HG03280 (cell line): Measurements from ENCODE around the gene MSMB.
"Not testable (repeated sequence)": the region's sequence is repeated elsewhere in the genome, so short reads cannot be mapped to it uniquely, and the experiment has no call there.

Experiments used
- ATAC-seq: cut with Tn5 transposase; IDR thresholded peaks from one replicate; pipeline ENCODE4 v1.9.1; 2021; ENCODE audit warnings: mild to moderate bottlenecking, moderate library complexity; ENCODE audit not compliant: unreplicated experiment

Gene MSMB

GRCh38 chr10:46014683-46015405 is 31.2 kb downstream of the MSMB start:
- no peak for ATAC-seq

DNA sequence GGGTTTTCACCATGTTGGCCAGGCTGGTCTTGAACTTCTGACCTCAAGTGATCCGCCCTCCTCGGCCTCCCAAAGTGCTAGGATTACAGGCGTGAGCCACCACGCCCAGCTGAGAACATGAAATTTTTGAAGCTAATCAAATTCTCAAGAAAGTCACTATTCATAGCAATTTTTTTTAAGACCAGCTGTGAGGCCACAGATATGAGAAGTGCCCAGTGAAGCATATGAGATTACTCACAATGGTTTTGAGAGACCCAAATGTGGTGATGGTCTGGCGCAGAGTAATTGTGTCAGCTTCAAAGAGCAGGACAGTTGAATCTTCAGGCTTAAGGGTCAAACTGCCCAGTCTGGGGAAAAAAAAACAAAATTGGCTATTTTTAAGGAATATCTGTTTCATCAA is 31.9 kb downstream of the MSMB start:
- no peak for ATAC-seq

DNA sequence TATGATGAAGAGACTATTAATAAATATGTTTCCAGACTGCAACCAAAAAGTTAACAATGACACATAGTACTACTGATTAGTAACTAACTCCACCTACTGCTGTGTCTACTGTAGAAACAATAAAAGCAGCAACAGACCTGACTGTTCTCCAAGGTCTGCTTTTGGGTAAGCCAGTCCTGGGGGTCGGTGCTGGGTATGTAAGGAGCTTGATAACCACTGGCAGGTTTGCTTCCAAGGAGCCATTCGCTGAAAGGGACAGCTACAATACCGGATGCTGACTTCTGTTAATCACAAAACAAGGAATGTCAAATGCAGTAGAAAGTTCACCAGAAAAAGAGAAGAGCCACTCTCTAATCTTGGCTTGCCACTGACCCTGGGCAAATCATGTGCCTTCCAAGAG is 33.3 kb downstream of the MSMB start:
- ATAC-seq = no peak

DNA sequence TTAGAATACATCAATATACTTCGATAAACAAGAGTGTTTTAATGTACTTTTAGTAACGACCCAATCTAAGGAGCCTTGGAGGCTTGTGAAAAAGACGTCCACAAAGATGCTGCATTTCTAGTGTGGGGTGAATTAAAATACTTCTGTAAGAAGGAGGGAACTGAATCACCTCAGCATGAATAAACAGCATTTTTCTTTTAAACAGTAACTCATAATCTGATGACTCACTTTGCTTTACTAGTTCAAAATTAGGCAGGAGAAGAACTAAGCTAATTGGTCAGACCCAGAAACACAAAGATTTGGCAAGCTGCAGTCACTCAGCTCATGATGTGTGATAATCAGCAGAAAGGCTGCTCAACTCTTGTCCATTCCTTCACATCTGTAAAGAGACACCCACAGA is 39.9 kb downstream of the MSMB start:
- no peak for ATAC-seq

GRCh38 chr10:46005383-46005782 is 40.7 kb downstream of the MSMB start:
- no peak for ATAC-seq

DNA sequence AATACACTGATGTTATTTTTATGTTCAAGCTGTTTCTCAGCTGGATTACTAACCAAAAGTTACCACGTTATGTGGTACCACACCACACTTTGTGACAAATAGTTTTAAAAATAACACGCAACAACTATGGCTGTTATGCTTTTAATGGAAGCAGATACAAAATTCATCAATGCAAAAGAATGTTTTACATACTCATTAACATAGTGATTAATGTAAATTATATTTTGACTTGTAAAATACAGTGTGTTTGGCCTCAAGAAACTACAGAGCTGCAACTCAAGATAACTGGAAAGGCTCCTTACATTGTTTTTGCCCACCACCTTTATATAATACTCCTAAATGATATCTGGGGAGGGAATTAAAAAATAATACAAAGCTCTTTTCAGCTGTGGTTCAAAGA is 41.1 kb downstream of the MSMB start:
- no peak for ATAC-seq

DNA sequence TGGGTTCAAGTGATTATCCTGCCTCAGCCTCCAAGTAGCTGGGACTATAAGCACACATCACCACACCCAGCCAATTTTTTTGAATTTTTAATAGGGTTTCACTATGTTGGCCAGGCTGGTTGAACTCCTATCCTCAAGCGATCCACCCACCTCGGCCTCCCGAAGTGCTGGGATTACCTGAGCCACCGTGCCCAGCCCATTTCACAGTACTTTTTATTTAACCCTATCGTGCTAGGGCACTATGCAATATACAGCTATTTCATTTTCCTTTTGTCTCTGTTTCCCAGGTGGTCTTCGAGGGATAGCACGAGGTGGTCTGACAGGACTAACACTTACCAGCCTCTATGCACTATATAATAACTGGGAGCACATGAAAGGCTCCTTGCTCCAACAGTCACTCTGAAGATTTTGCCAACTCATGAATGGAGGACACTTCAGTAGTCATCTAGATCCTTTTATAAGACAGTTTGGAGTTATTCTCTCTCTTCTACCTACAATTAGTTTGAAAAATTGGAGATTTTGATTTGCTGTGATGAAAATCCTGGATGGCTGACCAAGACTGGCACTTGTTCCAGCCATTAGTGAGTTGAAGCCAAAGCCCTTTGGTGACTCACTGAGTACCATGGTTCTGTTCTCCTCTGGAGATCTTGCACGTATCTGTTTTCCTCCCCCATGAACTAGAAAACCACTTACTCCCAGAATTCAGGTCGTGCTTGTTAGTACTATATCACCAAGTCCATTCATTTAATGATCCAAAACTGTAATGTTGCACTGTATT is 43.0 kb downstream of the MSMB start:
- no peak for ATAC-seq

- ATAC-seq = not testable (repeated sequence)
Observed at GRCh38 chr10:46002189-46002687, 43.8 kb downstream of the MSMB start.

- no peak for ATAC-seq
Observed at GRCh38 chr10:46001187-46001756, 44.8 kb downstream of the MSMB start.

GRCh38 chr10:46000538-46000937 is 45.5 kb downstream of the MSMB start:
- ATAC-seq = no peak

DNA sequence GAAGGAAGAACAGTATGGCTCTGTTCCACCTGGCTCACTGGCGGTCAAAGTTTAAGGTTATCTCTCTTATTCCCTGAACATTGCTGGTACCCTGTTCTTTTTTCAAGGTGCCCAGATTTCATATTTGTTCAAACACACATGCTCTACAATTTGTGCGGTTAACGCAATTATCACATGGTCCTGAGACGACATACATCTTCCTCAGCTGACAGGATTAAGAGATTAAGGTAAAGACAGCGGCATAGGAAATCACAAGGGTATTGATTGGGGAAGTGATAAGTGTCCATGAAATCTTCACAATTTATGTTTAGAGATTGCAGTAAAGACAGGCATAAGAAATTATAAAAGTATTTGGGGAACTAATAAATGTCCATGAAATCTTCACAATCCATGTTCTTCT is 46.1 kb downstream of the MSMB start:
- not testable (repeated sequence) for ATAC-seq

DNA sequence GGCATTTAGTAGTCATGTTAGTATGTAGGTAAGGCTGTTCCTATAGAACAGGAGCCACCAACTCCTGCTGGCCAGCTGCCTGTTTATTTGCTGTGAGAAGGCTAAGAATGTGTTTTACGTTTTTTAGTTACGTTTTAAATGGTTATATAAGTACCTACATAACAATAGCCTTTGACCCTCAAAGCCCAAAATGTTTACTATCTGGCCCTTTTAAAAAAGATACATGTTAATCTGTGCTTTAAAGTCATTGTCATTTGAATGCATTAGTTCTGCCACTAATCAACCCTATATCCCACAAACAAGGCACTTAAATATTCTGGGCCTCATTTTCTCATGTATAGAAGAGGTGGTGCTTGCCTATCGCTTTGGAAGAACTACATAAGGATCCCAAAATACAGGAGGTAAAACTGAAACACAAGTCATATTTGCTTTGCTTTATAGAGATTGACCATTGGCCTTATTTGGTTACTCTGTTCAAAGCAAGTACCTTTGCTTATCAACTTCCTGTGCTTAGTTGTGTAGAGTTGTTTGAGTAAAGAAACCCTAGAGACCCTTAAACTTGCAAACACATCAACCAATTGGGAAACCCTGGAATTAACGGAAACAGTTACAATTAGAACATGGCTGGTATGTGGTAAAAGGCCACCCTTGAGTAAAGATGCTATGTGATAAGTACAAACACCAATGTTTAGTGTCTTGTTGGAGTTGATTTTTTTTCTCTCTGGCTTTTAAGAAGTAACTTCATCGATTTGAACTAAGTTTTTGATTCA is 47.9 kb downstream of the MSMB start:
- no peak for ATAC-seq

GRCh38 chr10:45997557-45997956 is 48.5 kb downstream of the MSMB start:
- no peak for ATAC-seq

DNA sequence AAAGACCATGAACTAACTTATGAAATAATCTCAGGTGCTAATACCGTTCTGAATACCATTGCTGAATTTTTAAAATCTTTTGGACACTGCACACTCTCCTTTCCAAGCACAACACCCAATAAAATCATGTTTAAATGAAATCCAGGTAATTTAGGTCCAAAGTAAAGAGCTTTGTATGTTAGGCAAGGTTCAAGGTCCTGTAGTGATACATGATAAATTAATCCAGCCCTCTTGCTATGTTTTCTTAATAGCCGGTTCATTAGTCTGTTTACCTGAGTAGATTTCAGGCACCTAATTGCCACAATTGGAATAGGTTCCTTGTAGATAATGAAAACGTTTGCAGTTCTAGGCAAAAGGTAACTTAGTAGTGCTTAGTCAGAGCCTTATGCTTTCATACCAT is 60.5 kb downstream of the MSMB start:
- ATAC-seq = not testable (repeated sequence)

- ATAC-seq = not testable (repeated sequence)
Observed at GRCh38 chr10:45984473-45984872, 61.6 kb downstream of the MSMB start.

GRCh38 chr10:45983538-45984186 is 62.4 kb downstream of the MSMB start:
- not testable (repeated sequence) for ATAC-seq
